HuH-7.5 (cell line): ENCODE results near the gene RWDD1.

Source experiments
- DNase-seq: peaks from one replicate; pipeline ENCODE4 v3.0.0; 2011; ENCODE audit warnings: low spot score

RWDD1 gene

DNA sequence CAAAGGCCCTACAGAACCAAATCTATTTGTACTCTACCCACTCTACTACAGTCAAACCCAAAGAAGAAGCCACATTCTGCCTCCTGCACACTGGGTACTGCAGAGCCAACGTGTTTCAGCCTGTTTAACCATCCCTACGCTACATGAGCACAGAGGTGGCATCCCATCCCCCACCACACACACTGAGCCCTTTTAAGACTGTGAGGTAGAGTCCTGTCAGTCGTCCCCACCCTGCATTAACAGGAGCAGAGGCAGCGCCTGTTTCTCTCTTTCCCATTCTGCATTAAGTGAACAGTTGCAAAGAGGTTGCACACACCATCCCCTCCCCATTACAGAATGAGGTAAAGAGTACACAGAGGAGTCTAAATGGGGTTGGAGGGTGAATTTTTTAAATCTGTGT, 39.8 kb downstream of the RWDD1 start:
- no peak for DNase-seq

DNA sequence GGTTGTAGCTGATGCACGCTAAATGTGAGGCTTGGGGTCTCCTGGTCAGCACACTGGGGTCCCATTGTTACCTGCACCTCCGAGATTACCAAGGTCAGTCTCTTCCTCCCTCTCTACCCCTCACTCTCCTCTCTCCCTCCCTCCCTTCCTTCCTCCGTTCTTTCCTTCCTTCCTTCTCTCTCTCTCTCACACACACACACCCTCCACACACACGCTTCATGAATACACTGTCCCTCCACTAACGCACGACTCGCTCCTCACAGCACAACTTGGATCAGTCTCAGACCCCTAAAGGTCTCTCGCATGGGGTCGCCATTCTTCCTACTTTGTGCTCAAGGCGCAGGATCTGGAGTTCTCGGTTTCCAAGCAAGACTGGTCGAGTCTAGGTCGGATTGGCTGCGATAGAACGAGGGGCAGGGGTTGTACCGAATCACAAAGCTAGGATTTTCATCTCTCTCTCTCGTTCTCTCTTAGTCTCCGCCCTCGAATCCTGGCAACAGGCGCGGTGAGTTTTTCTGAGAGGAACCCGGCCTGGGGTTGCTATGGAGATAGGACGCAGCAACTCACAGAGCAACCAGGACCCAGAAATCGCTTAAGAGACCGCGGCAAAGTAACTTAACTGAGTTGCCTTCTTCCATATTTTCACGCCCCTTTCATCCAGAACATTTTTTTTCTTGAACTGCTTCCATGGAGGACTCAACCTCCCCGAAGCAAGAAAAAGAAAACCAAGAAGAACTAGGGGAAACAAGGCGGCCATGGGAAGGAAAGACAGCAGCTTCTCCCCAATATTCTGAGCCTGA, 44.8 kb downstream of the RWDD1 start, which contains the start of gene RSPH4A:
RSPH4A (plus strand) TSS at position 543 of the 800 bp plus-strand sequence; CDS start at position 688, 145 bp downstream.
- DNase-seq, result peak; percentile 65

DNA sequence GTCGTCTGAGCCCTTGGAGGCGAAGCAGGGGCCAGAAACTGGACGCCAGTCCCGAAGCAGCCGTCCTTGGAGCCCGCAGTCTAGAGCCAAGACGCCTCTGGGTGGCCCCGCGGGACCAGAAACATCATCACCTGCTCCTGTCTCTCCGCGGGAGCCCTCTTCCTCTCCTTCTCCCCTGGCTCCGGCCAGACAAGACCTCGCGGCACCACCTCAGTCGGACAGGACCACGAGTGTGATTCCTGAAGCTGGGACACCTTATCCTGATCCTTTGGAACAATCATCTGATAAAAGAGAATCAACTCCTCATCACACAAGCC, 45.4 kb downstream of the RWDD1 start:
- DNase-seq, result no peak

DNA sequence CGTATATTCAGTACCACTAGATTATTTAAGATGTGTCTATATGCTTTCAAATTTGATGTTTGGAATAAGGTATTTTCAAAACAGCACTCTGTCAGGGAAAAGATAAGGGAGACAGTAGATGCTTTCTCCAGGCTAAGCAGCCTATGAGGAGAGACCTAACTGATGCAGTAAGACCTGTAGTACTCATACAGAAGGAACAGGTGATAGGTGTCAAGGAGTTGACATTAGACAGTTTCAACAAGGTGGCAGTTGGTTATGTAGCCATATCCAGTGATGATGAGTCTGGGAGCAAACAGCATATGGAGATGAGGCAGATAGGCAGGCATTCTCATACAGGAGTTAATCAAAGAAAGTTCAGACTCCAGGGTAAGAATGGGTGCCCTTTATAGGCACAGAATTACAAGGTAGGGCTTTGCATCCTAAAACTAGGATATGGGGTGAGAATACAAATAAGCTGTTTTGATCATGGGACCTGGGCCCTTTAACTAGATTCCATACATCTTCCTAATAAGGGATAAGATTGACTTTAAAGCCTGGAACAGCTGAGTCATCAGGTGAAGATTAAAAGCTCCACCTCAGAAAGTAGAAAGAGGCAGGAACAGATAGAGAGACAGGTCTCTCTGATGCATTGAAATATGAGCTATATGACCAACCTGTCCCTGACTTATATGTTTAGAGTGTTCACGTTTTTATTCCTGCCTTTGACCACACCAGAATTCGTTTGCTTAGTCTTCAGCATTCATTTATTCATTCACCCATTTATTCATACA, 52.9 kb downstream of the RWDD1 start:
- no peak for DNase-seq

DNA sequence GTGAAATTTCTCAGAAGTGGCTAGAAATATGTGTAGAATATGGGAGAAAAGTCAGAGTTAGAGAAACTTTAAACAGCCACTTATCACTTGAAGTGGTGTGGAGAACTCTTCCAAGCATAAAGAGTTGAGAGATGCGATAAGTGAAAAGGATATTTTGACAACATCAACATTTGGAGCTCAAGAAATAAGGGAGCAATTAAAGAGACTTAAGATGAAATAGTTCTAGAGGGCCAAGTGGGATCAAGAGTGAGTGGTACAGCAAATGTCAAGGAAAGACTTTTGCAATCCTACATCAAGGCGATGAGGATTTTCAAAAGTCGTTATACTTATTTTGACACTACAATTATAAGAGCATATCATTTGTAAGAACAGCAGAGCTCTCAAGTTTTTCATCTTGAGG, 54.6 kb downstream of the RWDD1 start:
- DNase-seq, result no peak

DNA sequence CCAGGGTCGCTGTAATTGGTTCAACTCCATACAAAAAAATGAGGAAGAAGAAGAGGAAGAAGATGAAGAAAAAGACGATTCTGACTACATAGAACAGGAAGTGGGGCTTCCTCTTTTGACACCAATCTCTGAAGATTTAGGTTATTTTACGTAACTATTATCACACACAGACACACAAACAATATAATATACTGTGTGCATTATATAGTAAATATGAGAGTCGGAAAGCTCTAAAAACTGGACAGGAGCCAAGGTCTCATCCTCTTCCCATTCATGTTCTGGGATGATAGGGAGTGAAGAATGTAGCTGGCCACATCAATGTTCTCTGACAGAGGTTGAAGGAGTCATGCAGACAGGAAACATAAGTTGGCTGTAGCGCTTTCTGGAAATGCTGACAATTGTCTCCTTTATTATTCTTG, 58.3 kb downstream of the RWDD1 start:
- DNase-seq, result no peak

DNA sequence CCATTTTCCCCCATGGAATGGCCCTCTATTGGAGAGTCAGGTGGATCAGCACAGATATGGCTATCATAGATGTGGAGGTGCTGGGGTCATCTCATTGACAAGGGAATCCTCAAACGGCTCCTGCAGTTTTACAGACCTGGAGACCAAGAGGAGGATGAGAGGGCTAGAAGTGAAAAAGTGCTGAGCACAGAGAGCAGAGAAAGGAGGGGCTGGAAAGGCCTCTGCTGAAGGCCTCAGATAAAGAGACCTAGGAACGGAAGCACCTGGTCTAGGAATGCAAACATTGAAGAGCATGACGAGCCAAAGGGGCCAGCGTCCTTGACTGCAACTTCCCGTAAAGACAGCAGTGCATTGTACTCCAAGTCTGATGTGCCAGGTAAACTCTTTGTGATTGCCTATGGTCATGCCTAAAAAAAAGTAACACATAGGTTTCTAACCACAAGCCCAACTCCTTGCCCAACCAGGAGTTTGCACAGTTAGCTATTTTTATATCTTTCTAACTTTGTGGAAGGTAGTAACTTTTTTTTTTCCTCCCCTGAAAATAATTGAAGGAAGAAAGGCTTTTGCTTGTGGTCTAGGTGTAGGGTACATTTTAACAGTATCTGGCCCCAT, 60.2 kb downstream of the RWDD1 start:
- peak; percentile 29 for DNase-seq

DNA sequence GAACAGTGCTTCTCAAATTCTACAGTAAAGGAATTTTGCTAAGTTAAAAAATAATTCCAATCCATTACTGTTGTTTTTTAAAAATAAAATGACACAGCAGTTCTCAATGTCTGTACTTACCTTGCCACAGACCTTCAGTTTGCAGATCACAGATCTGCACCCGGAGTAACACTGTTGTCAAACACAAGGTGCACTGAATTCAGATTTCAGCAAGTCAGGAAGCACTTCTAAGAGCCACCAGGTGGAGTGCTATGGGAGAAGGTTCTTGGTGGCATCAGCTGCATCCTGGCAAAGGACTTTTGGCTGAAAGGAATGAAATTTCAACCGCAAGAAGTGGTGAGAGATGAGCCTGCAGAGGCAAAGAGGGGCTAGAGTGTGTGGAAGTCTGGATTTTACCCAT, 62.4 kb downstream of the RWDD1 start:
- peak; percentile 10 for DNase-seq
